HEK293T (cell line): ENCODE data around the gene ATG7.

ENCODE experiments used
- CTCF ChIA-PET: fragments of 350-600 bp; formaldehyde crosslinking; extraction: SDS; loops from one replicate; lab custom pipeline; 2021; ENCODE audit warnings: antibody characterized with exemption, inconsistent platforms; lab: Yijun Ruan, JAX
- POLR2A ChIA-PET: fragments of 350-600 bp; formaldehyde crosslinking; extraction: SDS; loops from one replicate; lab custom pipeline; 2020; ENCODE audit warnings: antibody characterized with exemption, inconsistent platforms; lab: Yijun Ruan, JAX
- DNase-seq: peaks from one replicate; pipeline ENCODE4 v3.0.0; 2012; ENCODE audit warnings: mixed read lengths; ENCODE audit errors: extremely low spot score
- ARNT ChIP-seq: fragments of 450-650 bp; IDR thresholded peaks from 2 replicates; pipeline ENCODE4 v1.6.1; 2017; ENCODE audit warnings: mild to moderate bottlenecking
- BHLHE40 ChIP-seq: fragments of 450-650 bp; IDR thresholded peaks from 2 replicates; pipeline ENCODE4 v1.6.1; 2016; ENCODE audit warnings: mild to moderate bottlenecking, moderate library complexity, borderline replicate concordance
- CTBP1 ChIP-seq: fragments of 450-650 bp; IDR thresholded peaks from 2 replicates; pipeline ENCODE4 v1.6.1; 2016; ENCODE audit warnings: borderline replicate concordance
- ELF4 ChIP-seq: fragments of 450-650 bp; IDR thresholded peaks from 2 replicates; pipeline ENCODE4 v1.6.1; 2017; ENCODE audit warnings: antibody characterized with exemption
- FOXA1 ChIP-seq: fragments of 450-650 bp; IDR thresholded peaks from 2 replicates; pipeline ENCODE4 v1.6.1; 2016; ENCODE audit warnings: mild to moderate bottlenecking
- FOXK2 ChIP-seq: fragments of 450-650 bp; IDR thresholded peaks from 2 replicates; pipeline ENCODE4 v1.6.1; 2016; ENCODE audit warnings: mild to moderate bottlenecking
- FOXM1 ChIP-seq: fragments of 450-650 bp; IDR thresholded peaks from 2 replicates; pipeline ENCODE4 v1.6.1; 2017; ENCODE audit warnings: mild to moderate bottlenecking, borderline replicate concordance
- HDGF ChIP-seq: fragments of 450-650 bp; IDR thresholded peaks from 2 replicates; pipeline ENCODE4 v1.6.1; 2017; ENCODE audit warnings: antibody characterized with exemption, borderline replicate concordance
- L3MBTL2 ChIP-seq: fragments of 450-650 bp; conservative IDR thresholded peaks from 2 replicates; pipeline ENCODE4 v1.6.1; 2016; ENCODE audit warnings: mild to moderate bottlenecking
- LEF1 ChIP-seq: fragments of 450-650 bp; IDR thresholded peaks from 2 replicates; pipeline ENCODE4 v1.6.1; 2017; ENCODE audit warnings: mild to moderate bottlenecking, borderline replicate concordance
- NFRKB ChIP-seq: fragments of 450-650 bp; IDR thresholded peaks from 2 replicates; pipeline ENCODE4 v1.6.1; 2016; ENCODE audit warnings: mild to moderate bottlenecking, moderate library complexity
- SP1 ChIP-seq: fragments of 450-650 bp; IDR thresholded peaks from 2 replicates; pipeline ENCODE4 v1.6.1; 2017
- SUZ12 ChIP-seq: fragments of 450-650 bp; IDR thresholded peaks from 2 replicates; pipeline ENCODE4 v1.6.1; 2016; ENCODE audit warnings: mild to moderate bottlenecking
- TARDBP ChIP-seq: fragments of 450-650 bp; IDR thresholded peaks from 2 replicates; pipeline ENCODE4 v1.6.1; 2016
- ZNF384 ChIP-seq: fragments of 450-650 bp; IDR thresholded peaks from 2 replicates; pipeline ENCODE4 v1.6.1; 2016
- TF ChIP-seq, protein P1 (sequence below): fragments of 450-650 bp; IDR thresholded peaks from 2 replicates; pipeline ENCODE4 v1.6.1; 2016

The ATG7 gene

DNA sequence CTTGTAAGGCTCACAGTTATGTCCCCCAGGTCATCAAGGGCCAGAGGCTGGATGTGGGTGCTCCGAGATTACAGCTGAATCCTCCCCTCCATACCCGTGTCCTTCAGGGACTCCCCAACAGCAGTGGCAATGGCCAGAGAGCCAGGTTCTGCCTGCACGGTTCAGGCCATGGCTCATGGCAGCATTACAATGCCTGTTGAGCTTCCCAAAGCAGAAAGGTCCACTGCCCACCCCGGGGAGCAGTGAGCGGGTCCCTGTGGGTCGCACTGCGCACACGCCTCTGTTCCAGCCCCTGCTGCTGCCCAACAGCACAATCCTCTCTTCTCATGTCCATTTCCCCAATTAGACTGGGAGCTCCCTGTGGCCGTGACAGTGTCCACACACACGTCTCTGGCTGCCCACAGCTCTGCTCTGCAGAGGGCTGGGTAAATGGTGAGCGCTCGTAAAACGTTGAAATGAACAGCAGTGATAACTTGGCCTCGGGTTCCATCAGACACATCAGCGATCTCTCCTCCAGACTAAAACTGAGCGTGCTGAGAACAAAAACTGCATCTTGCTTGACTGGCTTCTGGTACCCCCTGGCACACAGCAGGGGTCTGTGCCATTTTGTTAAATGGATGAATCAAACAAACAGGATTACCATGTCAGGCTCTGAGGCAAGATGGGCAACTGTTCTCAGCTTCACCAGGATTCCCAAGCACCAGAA, 291.1 kb downstream of the ATG7 start:
- CTCF ChIA-PET: no interaction called here
- POLR2A ChIA-PET: no interaction called here
- DNase-seq: no peak
- no peak for TF ChIP-seq ARNT
- TF ChIP-seq TARDBP: no peak
- TF ChIP-seq FOXK2: no peak
- no peak for TF ChIP-seq ZNF384
- TF ChIP-seq SUZ12: no peak

DNA sequence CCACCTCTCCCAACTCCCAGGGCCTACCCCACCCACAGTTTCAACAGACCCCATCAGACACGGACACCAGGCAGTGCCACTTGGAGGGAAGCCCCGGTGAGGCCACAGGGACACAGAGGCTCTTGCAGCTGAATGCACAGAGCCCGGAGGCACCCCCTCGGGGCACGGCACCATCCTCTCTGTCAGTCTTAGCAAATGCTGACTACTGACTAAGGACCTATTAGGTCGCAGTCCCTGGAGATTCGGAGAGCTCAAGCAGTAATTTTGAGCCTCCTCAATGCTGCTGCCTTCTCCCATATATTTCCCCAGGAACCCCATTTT, 291.6 kb downstream of the ATG7 start:
- TF ChIP-seq LEF1 (no peak), BHLHE40 (no peak), ZNF384 (no peak), CTBP1 (no peak), SP1 (no peak), ARNT (no peak), SUZ12 (no peak), FOXM1 (no peak), NFRKB (no peak), HDGF (no peak), L3MBTL2 (no peak), FOXA1 (no peak), TARDBP (no peak), ELF4 (no peak), FOXK2 (no peak)
- TF ChIP-seq, protein P1, sequence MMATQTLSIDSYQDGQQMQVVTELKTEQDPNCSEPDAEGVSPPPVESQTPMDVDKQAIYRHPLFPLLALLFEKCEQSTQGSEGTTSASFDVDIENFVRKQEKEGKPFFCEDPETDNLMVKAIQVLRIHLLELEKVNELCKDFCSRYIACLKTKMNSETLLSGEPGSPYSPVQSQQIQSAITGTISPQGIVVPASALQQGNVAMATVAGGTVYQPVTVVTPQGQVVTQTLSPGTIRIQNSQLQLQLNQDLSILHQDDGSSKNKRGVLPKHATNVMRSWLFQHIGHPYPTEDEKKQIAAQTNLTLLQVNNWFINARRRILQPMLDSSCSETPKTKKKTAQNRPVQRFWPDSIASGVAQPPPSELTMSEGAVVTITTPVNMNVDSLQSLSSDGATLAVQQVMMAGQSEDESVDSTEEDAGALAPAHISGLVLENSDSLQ: no peak
- CTCF ChIA-PET: no interaction called here
- POLR2A ChIA-PET: no interaction called here
- no peak for DNase-seq

DNA sequence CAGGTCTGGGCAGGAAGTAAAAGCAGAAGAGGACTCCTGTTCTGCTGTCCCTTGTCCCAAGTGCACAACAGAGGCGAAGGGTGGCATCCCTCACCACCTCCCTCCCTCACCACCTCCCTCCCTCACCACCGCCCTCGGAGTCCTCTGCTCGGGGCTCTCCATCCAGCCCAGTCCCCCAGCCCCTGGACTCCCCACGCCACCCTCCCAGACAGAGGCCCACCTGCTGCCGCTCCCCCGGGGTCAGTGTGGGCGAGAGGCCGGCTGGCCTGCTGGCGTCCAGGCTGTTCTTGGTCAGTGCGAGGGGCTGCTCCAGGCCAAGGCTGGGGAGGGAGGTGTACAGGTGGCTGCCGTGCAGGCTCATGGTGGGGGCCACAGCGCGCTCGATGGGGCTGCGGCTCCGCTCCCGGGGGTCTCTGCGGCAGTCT, 292.4 kb downstream of the ATG7 start:
- POLR2A ChIA-PET: no interaction called here
- DNase-seq: no peak
- CTCF ChIA-PET: no interaction called here
- TF ChIP-seq LEF1 (no peak), ELF4 (no peak), HDGF (no peak), FOXA1 (no peak), NFRKB (no peak), SP1 (no peak), CTBP1 (no peak), FOXK2 (no peak), SUZ12 (no peak), TARDBP (no peak), BHLHE40 (no peak), ZNF384 (no peak)
- TF ChIP-seq, protein P1: no peak

DNA sequence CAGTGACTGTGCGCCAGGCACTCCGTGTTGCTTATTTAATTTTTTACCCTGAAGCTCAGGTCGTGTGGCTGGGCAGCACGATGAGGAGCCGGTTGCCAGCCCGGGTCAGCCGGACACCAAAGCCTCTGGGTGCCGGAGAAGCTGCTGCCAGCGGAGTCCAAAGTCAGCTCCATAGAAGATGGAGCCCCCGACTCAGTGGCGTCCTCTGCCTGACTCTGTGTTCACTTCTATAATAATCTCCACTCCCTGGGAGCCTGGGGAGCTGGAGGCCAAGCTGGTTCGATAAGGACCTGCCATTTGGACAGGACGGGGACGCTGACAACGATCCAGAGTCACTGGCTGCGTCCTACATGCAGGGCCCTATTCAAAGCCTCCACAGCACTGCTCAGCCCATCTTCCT, 292.9 kb downstream of the ATG7 start:
- no peak for DNase-seq
- CTCF ChIA-PET: no interaction called here
- POLR2A ChIA-PET: no interaction called here
- TF ChIP-seq, protein P1: no peak
- TF ChIP-seq FOXA1: no peak
- TF ChIP-seq NFRKB: no peak
- TF ChIP-seq ELF4: no peak
- TF ChIP-seq BHLHE40: no peak
- TF ChIP-seq ZNF384: no peak
- no peak for TF ChIP-seq SUZ12
- TF ChIP-seq SP1: no peak
- no peak for TF ChIP-seq TARDBP
- no peak for TF ChIP-seq ARNT

DNA sequence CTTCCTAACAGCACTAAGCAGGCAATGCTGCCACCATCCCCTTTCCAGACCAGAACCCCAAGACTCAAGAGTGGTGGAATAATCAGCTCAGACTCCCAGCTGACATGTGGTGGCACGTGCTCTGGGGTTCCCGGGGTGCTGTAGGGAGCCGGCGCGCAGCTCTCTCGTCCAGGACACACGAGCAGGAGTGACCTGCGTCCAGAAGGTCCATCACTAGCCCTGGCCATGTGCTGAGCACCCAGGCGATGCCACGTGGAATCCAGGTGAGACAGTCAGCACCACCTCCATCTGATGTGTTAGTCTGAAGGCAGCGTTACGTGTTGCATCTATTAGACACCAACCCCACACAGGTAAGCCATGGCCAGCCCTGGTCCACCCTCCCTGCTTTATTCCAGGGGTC, 293.3 kb downstream of the ATG7 start:
- ChIA-PET CTCF (no interaction called here), POLR2A (no interaction called here)
- DNase-seq: no peak
- TF ChIP-seq, protein P1: no peak
- TF ChIP-seq L3MBTL2: no peak
- no peak for TF ChIP-seq HDGF
- TF ChIP-seq FOXA1: no peak
- TF ChIP-seq ARNT: no peak
- TF ChIP-seq SUZ12: no peak
- TF ChIP-seq LEF1: no peak
- no peak for TF ChIP-seq ZNF384
- no peak for TF ChIP-seq NFRKB
- no peak for TF ChIP-seq TARDBP

DNA sequence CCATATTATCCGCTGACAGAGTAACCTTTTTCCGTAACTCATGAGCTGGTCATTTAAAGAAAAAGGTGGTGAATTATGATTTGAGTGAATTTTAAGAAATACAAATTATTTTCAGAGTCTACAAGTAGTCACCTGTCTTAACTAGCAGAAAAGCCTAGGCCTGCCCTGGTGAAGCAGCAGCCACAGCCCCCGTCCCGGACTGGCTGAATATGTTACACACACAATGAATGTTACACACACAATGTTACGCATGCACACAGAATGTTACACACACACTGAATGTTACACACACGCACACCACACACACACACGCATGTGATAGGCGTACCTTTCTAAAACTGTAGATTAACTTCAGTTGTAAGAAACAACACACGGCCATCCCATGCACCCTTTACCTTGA, 293.7 kb downstream of the ATG7 start:
- ChIA-PET CTCF (no interaction called here), POLR2A (no interaction called here)
- no peak for DNase-seq
- no peak for TF ChIP-seq LEF1
- no peak for TF ChIP-seq TARDBP
- TF ChIP-seq SUZ12: no peak
- TF ChIP-seq ELF4: no peak
- TF ChIP-seq SP1: no peak
- TF ChIP-seq BHLHE40: no peak
- TF ChIP-seq ARNT: no peak
- TF ChIP-seq HDGF: no peak
- TF ChIP-seq, protein P1: no peak
- TF ChIP-seq FOXM1: no peak
- TF ChIP-seq NFRKB: no peak
- TF ChIP-seq ZNF384: no peak
- no peak for TF ChIP-seq CTBP1
- no peak for TF ChIP-seq L3MBTL2
- no peak for TF ChIP-seq FOXA1
- TF ChIP-seq FOXK2: no peak
